ENCODE results near the gene INTS11. TPM values are rescaled to one million over a fixed set of nuclear protein-coding genes. Genes with fewer than 3 reads are reported as not detected.

Gene INTS11
- total RNA-seq, 4 donors from 2014 or later = 61.5 to 82.0 (median 63.6) TPM

- 75 to 81% methylated on average over 10 of the region's 10 CpGs for WGBS, 2 donors
- Histone ChIP-seq H3K4me1 (peaks cover 0 to 15% (median 8%) of the 10 kb centered on the region in 3 donors), H3K27ac (no peak overlapping the region), H3K4me3 (no peak overlapping the region), H3K36me3 (no peaks in the 10 kb centered on the region), H3K27me3 (peaks cover 0 to 7% (median 0%) of the 10 kb centered on the region in 4 donors), H3K9me3 (no peaks in the 10 kb centered on the region)
- intact Hi-C loops (cut with DNase I) = no loop called here
- DNase-seq = no peak
- TF ChIP-seq CTCF (IDR thresholded peaks at IDR 0.05) (no peak), POLR2A (IDR thresholded peaks at IDR 0.05) (no peak)
These were observed 41.6 kb upstream of the INTS11 start for GRCh38 chr1:1365875-1366698.

GRCh38 chr1:1364266-1364665, 39.8 kb upstream of the INTS11 start:
- Histone ChIP-seq H3K36me3 (no peaks in the 10 kb centered on the region), H3K27ac (no peak overlapping the region), H3K9me3 (no peaks in the 10 kb centered on the region), H3K4me1 (peaks cover 0 to 31% (median 19%) of the 10 kb centered on the region in 3 donors), H3K27me3 (peaks cover 0 to 24% (median 0%) of the 10 kb centered on the region in 4 donors), H3K4me3 (no peak overlapping the region)
- TF ChIP-seq CTCF (IDR thresholded peaks at IDR 0.05) = no peak
- no peak for TF ChIP-seq POLR2A (IDR thresholded peaks at IDR 0.05)
- intact Hi-C loops (cut with DNase I) = no loop called here
- DNase-seq = no peak
- 74 to 75% methylated on average over 8 to 9 of the region's 14 CpGs for WGBS, 2 donors

- Histone ChIP-seq H3K36me3 (no peaks in the 10 kb centered on the region), H3K4me3 (no peak overlapping the region), H3K4me1 (peaks cover 11 to 54% (median 28%) of the 10 kb centered on the region in 3 donors), H3K27ac (peak overlapping the region in 3 of 4 donors; percentile 45 to 81 (median 76)), H3K9me3 (no peaks in the 10 kb centered on the region), H3K27me3 (peaks cover 0 to 46% (median 0%) of the 10 kb centered on the region in 4 donors)
- TF ChIP-seq CTCF (IDR thresholded peaks at IDR 0.05) (no peak), POLR2A (IDR thresholded peaks at IDR 0.05) (no peak)
- WGBS, 2 donors = 29% methylated on average over 8 to 11 of the region's 13 CpGs
- no peak for DNase-seq
- intact Hi-C loops (cut with DNase I) = no loop called here
These were observed 37.5 kb upstream of the INTS11 start for GRCh38 chr1:1361982-1362423.

- no peak overlapping the region for H3K4me3 ChIP-seq
- no peak for DNase-seq
- no peaks in the 10 kb centered on the region for H3K9me3 ChIP-seq
- TF ChIP-seq POLR2A (IDR thresholded peaks at IDR 0.05) (no peak), CTCF (IDR thresholded peaks at IDR 0.05) (no peak)
- H3K4me1 ChIP-seq = peaks cover 17 to 60% (median 33%) of the 10 kb centered on the region in 3 donors
- intact Hi-C loops (cut with DNase I) = no loop called here
- H3K36me3 ChIP-seq = no peaks in the 10 kb centered on the region
- peaks cover 0 to 52% (median 0%) of the 10 kb centered on the region in 4 donors for H3K27me3 ChIP-seq
- 39 to 70% methylated on average over 3 to 19 of the region's 35 CpGs for WGBS, 2 donors
- peak overlapping the region in 3 of 4 donors; percentile 45 to 81 (median 76) for H3K27ac ChIP-seq
These were observed 36.9 kb upstream of the INTS11 start for GRCh38 chr1:1361233-1361981.
